ENCODE measurements around the gene NOA1.

- TF ChIP-seq, protein P1, sequence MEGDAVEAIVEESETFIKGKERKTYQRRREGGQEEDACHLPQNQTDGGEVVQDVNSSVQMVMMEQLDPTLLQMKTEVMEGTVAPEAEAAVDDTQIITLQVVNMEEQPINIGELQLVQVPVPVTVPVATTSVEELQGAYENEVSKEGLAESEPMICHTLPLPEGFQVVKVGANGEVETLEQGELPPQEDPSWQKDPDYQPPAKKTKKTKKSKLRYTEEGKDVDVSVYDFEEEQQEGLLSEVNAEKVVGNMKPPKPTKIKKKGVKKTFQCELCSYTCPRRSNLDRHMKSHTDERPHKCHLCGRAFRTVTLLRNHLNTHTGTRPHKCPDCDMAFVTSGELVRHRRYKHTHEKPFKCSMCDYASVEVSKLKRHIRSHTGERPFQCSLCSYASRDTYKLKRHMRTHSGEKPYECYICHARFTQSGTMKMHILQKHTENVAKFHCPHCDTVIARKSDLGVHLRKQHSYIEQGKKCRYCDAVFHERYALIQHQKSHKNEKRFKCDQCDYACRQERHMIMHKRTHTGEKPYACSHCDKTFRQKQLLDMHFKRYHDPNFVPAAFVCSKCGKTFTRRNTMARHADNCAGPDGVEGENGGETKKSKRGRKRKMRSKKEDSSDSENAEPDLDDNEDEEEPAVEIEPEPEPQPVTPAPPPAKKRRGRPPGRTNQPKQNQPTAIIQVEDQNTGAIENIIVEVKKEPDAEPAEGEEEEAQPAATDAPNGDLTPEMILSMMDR (IDR thresholded peaks at IDR 0.05; ENCODE audit: extremely low read depth in 1 of 2, insufficient read depth in 1 of 2, low read depth in 1 of 2, low read length in 2 of 2) = no peak
- TF ChIP-seq, protein P2, sequence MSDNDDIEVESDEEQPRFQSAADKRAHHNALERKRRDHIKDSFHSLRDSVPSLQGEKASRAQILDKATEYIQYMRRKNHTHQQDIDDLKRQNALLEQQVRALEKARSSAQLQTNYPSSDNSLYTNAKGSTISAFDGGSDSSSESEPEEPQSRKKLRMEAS (IDR thresholded peaks at IDR 0.05; ENCODE audit: insufficient read depth, insufficient read length) = no peak
- TF ChIP-seq EZH2 (IDR thresholded peaks at IDR 0.05; ENCODE audit: borderline replicate concordance, low read depth, low read length, severe bottlenecking) (no peak), POLR2AphosphoS5 (IDR thresholded peaks at IDR 0.05; ENCODE audit: insufficient read depth, low read depth, low read length) (no peak), POLR2A (IDR thresholded peaks at IDR 0.05; ENCODE audit: low read depth, low read length) (no peak), GATA2 (IDR thresholded peaks at IDR 0.05; ENCODE audit: insufficient read depth, insufficient read length, low read depth, low read length) (no peak), MYC (IDR thresholded peaks at IDR 0.05; ENCODE audit: low read depth, low read length) (no peak), FOS (IDR thresholded peaks at IDR 0.05; ENCODE audit: borderline replicate concordance, insufficient read depth, low read length) (no peak)
These were observed 63.1 kb downstream of the NOA1 start for GRCh38 chr4:56914336-56914735.

Measured in endothelial cell of umbilical vein (primary cell).